HG02938 (cell line): ENCODE results near the gene GDF15.

ENCODE experiments used
- ATAC-seq: cut with Tn5 transposase; IDR thresholded peaks from one replicate; pipeline ENCODE4 v1.9.1; 2021; ENCODE audit warnings: mild to moderate bottlenecking, moderate library complexity; ENCODE audit not compliant: unreplicated experiment

Gene GDF15

DNA sequence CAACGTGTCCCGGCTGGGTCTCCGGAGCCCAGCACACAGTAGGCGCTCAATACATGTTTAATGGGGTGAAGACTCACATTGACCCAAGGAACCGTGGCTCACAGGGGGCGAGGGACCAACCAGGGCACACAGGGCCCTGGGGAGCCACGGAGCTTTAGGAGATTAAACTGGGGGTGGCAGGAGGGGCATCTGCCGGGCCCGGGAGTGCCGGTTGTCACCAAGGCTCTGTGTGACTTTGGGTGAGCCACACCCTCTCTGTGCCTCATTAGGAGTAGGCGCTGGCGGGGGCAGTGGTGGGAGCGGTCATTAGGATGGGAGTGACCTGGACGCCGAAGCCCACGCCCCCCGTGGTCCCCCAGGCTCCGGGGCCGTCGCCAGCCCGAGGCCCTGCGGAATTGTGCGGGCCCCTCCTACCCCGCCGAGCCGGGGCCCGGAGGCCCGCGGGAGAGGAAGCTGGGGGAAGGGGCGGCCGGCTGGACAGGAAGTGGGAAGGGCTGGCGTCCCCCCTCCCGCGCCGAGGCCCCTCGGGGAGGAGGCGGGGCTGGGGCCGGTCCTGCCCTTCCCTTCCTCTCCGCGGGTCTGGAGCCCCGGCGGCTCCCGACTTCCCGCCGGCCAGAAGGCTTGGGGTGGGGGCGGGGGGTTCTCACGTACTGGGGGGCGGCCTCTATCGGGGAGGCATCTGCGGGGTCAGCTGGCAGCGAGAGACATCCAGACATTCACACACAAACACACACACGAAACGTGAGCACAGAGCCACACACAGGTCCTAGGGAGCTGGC, 31.5 kb downstream of the GDF15 start:
- no peak for ATAC-seq

DNA sequence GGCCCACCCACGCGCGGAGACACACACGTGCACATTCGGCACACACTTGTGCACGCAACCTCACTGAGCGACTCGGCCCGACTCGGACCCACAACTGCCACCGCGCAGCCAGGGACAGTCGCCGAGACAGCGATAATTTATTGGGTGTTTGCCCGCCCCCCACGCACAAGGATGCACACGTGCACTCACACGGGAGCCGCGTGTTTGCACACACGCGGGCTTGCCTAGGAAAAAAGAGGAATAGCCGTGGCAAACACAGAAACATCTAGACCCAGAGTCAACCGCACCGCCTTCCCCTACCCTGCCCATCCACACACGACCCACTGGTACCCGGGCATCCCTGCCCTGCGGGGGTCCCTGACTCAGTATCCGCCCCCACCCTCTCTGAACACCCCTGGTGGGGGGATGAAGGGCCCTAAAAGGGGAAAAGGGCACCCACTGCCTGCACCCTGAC, 32.1 kb downstream of the GDF15 start:
- no peak for ATAC-seq

DNA sequence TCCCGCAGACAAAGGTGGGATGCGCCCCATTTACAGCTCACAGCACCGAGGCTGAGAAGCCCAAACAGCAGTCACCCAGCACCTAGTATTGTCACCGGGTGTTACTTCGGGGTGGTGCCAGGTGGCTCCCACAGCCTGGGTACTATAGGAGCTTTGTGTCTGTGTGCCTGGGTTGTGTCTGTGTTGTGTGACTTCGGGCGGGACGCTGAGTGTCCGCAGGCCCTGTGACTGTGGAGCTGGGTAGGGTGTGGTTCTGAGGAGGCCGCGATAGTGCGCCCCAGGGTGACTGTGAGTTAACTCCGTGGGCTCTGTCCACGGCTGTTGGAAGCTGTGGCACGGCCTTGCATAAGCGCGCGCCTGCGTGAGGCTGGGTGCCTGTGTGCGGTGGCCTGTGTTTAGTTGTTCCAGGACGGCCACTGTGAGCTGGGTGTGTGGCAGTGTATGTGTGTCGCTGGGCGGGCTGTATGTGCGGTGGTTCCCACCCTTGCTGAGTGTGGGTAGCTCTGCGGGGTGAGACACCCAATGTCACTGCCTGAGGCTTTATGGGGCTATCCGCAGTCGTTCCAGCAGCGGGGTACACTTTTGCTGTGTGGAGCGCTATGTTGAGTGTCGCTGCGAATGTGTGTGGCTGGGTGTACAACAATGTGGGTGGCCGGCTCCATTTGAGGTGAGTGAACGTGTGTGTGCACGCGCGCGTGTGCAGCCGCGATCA, 32.7 kb downstream of the GDF15 start:
- no peak for ATAC-seq

DNA sequence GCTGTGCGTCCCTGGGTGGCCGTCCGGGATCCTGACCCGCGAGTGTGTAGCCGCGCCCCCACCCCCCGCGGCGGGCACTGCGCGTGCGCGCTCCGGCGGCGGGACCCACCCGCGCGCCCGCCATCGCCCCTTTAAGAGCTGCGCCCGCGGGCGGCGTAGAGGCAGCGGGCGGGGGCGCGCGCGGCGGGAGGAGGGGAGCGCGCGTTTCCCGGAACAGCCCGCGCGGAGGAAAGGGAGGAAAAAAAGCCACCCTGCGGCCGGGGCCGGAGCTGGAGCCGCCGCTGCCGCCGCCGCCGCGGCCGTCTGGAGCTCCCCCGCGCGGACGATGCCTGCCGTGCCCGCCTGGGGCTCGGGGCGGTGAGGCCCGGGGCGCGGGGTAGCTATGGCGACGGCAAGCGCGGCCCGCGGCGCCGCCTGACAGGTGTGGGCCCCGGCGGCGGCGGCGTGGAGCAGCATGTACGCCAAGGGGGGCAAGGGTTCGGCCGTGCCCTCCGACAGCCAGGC, 33.3 kb downstream of the GDF15 start, which contains the start of gene SSBP4:
SSBP4 (plus strand) TSS at position 204 of the 504 bp plus-strand sequence; CDS start at position 455, 251 bp downstream.
- ATAC-seq, result no peak

DNA sequence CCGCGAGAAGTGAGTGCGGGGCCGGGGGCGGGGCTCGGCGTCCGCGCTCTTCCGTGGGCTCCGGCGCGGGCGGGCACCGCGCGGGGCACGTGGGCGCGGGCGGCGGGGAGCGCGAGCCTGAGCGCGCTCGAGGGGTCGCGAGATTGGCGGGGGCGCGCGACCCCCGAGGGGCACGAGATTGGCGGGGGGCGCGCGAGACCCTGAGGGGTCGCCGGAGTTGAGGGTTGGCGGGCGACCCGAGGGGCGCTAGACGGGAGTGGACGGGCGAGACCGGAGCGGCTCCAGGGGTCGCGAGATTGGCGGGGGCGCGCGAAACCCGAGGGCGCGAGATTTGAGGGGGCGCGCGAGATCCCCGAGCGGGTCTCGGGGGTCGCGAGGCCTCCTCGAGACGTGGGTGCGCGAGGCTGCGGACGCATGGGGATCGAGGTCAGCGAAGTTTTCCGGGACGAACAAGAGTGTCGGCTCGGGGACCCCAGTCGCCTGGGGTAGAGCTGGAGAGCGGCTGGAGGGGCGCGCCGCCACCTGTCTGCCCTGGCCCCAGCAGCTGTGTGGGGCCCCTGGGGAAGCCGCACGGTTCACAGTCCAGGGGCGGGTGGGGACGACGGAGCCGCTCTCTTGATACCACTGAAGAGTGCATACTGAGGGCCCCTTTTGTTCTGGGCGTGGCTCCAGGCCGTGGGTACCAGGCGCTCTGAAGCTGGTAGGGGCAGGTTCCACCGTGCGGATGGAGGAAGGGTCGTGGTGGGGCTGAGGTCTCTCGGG, 33.9 kb downstream of the GDF15 start:
- ATAC-seq, result no peak

DNA sequence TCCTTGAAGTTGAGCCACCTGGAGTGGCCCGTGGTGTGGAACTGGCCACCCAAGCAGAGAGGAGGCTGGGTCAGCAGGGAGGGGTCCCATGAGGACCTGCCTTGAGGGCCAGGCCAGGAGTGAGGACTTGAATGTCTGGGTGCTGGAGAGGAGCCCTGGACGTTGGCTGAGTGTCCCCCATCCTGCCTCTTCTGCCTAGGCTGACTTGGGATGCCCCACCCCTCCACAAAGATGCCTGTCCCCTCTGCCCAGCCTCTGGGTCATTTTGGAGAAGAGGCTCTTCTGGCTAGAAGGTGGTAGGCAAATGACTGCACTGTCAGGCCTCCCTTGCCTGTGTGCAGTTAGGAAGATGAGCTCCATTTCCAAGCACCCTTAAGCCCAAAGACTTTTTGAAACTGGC, 35.0 kb downstream of the GDF15 start:
- no peak for ATAC-seq

DNA sequence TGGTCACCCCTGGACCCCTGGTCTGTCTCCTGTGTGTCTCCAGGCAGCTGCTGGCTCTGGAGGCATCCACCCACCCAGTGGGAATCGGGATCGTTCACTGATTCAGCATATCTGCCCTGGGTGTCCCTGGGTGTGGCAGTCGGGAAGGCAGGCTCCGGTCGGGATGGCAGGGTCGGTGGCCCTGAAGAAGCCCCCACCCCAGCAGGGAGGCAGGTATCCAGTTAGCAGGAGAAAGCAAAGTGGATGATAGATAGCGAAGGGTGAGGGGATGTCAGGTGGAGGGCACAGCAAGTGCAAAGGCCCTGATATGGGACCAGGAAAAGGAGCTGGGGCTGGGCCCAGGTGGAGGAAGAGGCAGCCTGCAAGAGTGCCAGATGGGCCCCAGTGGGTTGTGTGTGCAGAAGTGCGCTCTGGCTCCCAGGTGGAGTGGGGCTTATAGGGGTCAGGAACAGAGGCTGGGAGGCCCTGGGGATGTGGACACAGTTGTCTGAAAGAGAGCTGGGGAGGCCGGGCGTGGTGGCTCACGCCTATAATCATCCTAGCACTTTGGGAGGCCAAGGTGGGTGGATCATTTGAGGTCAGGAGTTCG, 35.5 kb downstream of the GDF15 start:
- no peak for ATAC-seq

DNA sequence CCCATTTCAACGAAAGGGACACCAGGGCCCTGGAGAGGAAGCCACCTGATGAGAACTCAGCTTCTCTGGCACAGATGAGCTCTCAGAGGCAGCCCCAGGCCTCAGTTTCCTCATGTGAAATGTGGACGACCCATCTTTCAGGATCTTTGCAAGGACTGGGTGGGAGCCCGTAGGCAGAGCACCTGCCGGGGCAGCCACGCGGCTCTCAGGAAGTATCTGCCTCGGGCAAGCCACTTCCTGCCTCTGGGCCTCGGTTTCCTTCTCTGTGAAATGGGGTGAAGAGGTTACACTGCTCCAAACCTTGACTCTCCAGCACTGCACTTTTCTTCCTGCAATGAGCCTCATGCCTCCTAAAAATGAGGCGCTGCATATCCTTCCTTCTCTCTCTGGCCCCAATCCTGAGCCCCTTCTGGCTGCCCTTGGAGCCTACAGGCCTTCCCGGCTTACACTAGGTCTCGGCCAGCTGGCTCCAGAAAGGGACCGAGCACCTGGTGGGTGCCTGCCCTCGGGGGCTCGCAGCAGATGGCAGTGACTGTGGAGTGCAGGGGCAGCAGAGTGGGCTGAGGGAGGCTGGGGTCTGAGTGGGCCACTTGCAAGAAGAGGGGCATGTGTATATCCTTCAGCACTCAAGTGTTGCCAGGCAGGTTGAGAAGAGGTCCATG, 36.7 kb downstream of the GDF15 start:
- ATAC-seq, result no peak

DNA sequence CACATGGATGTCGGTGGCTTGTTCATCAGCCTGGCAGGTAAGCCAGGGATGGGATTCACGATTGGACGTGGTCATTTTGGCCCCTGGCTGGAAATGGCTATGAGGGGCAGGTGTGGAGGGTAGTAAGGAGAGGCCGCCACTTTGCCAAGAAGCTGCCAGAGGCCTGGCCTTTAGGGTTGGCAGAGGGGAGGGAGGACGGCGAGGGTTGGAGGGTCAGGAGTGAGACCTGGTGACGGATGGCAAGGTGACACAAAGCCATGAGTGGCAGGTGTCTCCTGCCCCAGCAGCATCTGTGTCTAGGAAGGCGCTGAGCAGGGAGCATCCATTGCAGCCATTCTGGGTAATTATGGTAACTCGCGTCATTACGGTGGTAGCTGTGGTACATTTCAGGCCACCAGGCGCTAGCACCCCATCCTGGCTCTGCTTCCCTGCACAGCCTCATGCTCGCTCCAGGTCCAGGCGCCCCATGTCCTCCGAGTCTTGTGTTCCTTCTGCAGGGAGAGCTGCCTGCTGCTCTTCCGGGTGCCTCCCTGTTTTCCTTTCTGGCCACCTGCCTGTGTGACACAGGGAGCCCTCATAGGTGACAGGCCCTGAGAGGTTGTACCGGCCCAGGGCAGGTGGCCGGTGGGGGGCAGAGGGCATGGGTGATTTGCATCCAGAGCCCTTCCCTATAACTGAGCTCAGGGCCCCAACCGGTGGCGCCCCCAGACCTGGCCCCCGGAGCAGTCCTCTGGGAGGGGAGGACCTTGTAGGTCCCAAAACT, 37.5 kb downstream of the GDF15 start:
- no peak for ATAC-seq

DNA sequence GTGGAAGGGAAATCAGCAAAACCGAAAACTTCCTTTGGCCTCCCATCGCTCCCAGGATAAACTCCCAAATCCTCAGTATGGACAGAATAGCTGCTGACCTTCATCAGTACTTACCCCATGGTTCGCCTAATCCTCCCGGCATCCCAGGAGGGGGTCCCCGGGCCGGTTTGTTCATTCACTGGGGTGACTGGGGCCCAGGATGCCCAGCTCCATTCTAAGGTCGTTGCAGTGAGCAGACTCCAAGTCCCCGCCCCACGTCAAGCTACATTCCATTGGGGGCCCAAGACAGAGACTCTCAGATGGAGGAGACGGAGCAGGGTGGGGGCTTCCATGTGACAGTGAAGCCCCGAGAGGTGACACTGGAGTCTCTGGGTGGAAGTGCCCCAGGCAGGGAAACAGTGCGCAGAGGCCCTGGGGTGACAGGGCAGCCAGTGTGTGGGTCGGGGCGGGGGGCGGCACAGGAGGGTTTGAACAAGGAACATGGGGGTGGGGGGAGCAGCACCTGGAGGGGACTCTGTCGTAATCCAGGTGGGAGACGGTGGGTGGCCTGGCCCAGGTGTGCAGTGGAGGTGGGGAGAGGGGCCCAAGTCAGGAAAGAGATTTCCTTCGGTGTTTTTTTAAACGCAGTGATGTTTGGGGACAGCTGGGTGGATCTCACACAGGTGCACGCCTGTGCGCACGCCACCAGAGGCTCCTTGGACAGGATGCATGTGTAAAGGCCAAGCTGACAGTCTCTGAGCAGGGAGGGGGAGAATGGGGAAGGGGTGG, 38.3 kb downstream of the GDF15 start:
- no peak for ATAC-seq

DNA sequence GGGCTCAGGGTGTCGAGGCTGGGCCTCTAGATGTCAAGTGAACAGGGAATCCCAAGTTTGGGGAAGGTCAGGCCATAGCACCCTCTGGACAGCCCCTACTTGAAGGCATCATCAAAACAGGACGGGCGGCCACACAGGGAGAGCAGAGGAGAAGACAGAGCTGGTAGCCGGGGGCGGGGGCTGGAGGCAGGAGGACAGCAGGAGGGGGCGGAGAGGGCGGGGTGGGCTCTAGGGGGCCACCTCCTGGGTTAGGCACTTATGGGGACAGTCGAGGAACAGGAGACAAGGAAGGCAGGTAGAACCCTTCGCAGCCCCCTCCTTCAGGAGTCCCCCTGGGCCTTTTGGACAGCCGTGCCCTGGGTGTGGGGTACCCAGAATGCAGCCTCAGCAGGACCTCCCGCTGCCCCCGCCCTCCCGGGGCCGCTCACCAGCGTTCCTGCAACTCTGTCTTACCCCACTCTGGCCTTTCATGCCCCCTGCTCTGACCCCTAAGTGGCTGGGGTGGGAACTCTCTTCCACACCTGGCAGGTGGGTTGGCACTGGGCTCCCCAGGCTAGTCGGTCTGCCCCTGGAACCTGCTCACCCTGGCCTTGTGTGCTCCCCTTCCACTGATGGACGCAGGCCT, 39.0 kb downstream of the GDF15 start:
- ATAC-seq, result no peak

DNA sequence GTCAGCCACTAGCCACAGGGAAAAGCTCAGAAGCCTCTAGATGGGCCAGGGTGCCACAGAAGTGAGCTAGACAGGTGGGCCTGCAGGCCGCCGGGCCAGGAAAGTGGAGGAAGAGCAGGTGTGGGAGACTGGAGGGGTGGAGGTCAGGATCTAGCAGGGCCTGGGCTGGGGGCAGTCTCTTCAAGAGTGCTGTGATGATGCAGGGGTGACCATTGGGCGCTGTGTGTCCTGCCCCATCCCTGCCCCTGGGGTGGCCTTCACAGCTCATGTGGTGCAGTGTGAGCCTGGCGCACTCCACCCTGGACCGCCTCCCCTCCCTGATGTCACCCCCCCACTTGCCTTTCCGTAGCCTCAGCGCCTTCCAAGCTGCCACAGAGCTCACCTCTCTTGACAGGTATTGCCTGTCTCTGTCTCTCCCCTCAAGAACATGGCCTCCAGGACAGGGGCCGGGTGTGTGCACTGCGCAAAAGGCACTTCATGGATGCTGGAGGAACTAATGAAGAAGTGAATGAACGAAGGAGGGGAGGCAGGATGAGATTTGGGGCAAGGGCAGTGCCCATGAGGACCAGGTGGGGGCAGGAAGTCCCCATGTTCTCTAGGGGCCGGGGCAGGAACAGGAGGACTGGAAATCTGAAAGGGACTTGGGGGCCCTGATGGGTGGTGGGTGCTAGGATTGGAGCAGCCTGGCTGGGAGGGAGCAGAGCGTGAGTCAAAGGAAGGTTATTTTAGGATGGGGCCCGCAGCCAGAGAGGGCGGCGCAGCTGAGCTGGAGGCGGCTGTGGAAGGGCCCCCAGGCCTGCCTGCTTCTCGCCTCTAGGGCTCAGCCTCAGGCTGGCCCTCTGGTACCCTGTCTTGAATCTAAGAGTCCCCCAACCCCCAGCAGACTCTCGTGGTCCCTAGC, 39.8 kb downstream of the GDF15 start:
- no peak for ATAC-seq

DNA sequence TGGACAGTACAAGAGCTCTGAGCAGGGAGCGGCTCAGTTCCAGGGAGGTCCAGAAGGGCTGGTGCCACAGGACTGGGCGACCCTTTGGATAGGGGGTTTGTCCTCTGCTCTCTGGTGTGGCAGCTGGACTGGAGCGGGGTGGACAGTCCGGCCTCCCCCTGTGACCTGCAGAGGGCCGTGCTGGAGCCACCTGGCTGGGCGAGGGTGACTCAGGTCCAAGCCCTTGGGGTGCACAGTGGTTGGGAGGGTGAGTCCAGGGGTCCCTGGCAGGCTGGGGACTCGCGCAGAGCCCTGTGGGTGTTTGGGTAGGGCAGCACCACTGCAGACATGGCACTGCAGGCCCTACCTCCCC, 40.4 kb downstream of the GDF15 start:
- no peak for ATAC-seq

DNA sequence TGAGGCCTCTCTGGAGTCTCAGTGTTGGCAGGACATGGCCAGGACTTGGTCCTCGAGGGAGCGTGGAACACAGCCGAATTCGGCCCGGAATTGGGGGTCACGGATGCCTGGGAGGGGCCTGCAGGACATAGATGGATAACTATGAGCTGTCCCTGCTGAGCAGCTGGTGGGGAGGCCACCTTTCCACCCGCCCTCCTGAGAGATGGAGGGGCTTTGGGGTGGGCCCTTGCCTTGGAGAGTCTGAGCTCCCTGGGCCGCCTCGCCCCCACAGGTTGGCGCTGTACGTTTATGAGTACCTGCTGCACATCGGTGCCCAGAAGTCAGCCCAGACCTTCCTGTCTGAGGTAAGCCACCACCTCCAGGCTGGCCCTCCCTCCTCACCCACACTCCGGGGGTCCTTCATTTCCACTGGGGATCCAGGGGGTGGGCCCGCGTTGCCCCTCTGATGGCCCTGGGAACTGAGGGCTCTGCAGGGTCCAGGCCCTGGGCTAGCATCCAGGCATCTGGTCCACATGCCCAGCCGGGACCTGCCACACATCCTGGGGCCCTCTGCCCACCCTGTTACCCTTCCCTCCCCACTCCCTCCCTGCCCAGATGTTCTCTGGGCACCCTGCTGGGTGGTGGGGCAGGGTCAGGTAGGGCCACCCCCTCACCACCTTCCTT, 41.3 kb downstream of the GDF15 start:
- ATAC-seq, result no peak

DNA sequence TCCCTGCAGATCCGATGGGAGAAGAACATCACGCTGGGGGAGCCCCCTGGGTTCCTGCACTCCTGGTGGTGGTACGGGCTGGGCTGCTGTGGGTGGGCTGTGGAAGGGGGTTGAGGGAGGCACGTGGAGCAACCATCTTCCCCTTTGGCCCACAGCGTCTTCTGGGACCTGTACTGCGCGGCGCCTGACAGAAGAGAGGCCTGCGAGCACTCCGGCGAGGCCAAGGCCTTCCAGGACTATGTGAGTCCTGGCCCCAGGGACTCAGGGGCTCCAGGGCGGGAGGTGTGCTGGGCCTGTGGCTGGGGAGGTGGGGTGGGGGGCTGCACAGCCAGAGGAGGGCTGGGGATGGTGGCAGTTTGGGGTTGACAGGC, 41.8 kb downstream of the GDF15 start:
- ATAC-seq, result no peak

DNA sequence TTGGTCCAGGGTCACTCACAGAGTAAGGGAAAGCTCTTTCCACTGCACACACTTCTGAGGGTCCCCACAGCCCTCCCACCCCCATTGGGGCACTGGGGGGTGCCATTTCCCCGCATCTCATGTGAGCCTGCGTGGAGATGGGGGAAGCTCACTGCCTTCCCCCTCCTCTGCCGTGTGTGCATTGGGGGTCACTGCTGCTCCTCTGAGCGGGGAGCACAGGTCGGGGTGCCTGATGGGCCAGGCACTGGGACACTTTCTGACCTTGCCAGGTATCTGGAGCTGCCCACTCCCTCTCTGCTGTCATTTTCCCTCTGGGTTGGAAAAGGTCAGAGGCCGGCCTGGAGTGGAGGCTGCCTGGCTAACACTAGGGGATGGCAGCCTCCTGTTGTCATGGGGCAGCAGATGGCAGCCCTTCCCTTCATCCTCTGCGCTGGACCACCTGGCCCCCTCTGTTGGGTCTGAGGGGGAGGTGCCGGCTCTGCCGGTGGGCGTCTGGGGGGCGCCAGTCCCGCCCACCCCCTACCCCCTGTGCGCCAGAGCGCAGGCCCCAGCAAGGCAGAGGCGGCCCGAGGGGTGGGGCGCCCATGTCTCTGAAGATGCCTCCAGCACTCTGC, 42.3 kb downstream of the GDF15 start:
- ATAC-seq, result peak; percentile 9
